ENCODE measurements around the gene SENP5. TPM values are rescaled to one million over a fixed set of nuclear protein-coding genes. Genes with fewer than 3 reads are reported as not detected.

SENP5 gene
- total and polyA plus RNA-seq, 2 of the 8 experiments (the other 6 are each of a cell fraction or from before 2014, with no cell fraction given) = 6.7 to 27.3 TPM

GRCh38 chr3:196902296-196902695 lies 34.6 kb downstream of the SENP5 start:
- Histone ChIP-seq H3K14ac (ENCODE audit: insufficient read length) (no peak overlapping the region), H3K23me2 (ENCODE audit: low read depth, low read length) (no peaks in the 10 kb centered on the region), H2BK5ac (ENCODE audit: low read depth, low read length) (no peak overlapping the region), H3K4me2 (ENCODE audit: insufficient read depth in 1 of 2, low read depth in 2 of 2, low read length in 2 of 2) (no peak overlapping the region), H2BK20ac (ENCODE audit: low read length) (no peak overlapping the region), H2AFZ (ENCODE audit: low read length) (no peak overlapping the region), H3K4ac (replicated peaks; ENCODE audit: insufficient read length, low read depth, low read length) (no peak overlapping the region), H3K23ac (ENCODE audit: insufficient read length) (no peak overlapping the region), H3K18ac (ENCODE audit: extremely low read depth, low read length) (no peak overlapping the region), H4K20me1 (replicated peaks in 1 of 2; ENCODE audit: control insufficient read depth in 1 of 2, insufficient read depth in 2 of 2, low read length in 2 of 2) (no peaks in the 10 kb centered on the region), H4K91ac (replicated peaks; ENCODE audit: insufficient read length, low read length) (no peak overlapping the region), H4K8ac (ENCODE audit: extremely low read depth, insufficient read depth, low read length) (no peak overlapping the region), H3K9me3 (ENCODE audit: insufficient read depth in 2 of 2, low read depth in 1 of 2, low read length in 1 of 2) (no peaks in the 10 kb centered on the region), H3K27me3 (replicated peaks in 1 of 4; ENCODE audit: control insufficient read depth in 3 of 4, extremely low read depth in 1 of 4, insufficient read depth in 3 of 4, low read length in 3 of 4) (no peaks in the 10 kb centered on the region), H3K4me1 (replicated peaks in 1 of 4; ENCODE audit: control insufficient read depth in 3 of 4, insufficient read depth in 4 of 4, low read length in 3 of 4) (no peaks in the 10 kb centered on the region), H3K79me2 (ENCODE audit: control insufficient read depth in 1 of 2, insufficient read depth in 2 of 2, low read length in 2 of 2) (peaks cover 0 to 2% of the 10 kb centered on the region in 2 experiments; a peak in 1 of 4 replicates), H4K5ac (ENCODE audit: insufficient read length, low read depth, low read length) (no peak overlapping the region), H2BK120ac (replicated peaks; ENCODE audit: low read depth, low read length) (no peak overlapping the region), H3K4me3 (ENCODE audit: extremely low read depth in 1 of 4, insufficient read depth in 2 of 4, low read depth in 3 of 4, low read length in 4 of 4) (no peak overlapping the region), H3K27ac (ENCODE audit: low read depth, low read length) (no peak overlapping the region), H3K9ac (replicated peaks in 1 of 4; ENCODE audit: extremely low read depth in 1 of 4, low read depth in 3 of 4, low read length in 3 of 4) (no peak overlapping the region), H3K79me1 (ENCODE audit: low read depth, low read length) (no peaks in the 10 kb centered on the region), H3K56ac (replicated peaks; ENCODE audit: insufficient read length, low read depth, low read length) (no peak overlapping the region), H2BK15ac (ENCODE audit: low read length) (no peak overlapping the region), H2BK12ac (ENCODE audit: low read depth, low read length) (no peak overlapping the region), H3K36me3 (ENCODE audit: control insufficient read depth in 2 of 4, insufficient read depth in 4 of 4, low read length in 3 of 4) (peaks cover 7 to 31% (median 23%) of the 10 kb centered on the region in 4 experiments; a peak in 7 of 8 replicates), H2AK5ac (ENCODE audit: low read depth, low read length) (no peak overlapping the region)
- ChIA-PET CTCF (ENCODE audit: partially characterized antibody) (interaction anchor here (1.2 to 1.4 kb wide), 3 partner anchors 13 to 77 kb away, joined by 3 to 4 read pairs (median 3); no protein-coding TSS in a partner anchor), POLR2A (ENCODE audit: partially characterized antibody) (no interaction called here)
- 88% methylated on average over 1 of the region's 1 CpG; no CpG with 5 or more reads in 1 of the 2 experiments for WGBS, 2 experiments (ENCODE audit: extremely low coverage in 1 of 2, insufficient coverage in 1 of 2, insufficient read length in 1 of 2, insufficient replicate concordance in 2 of 2, low coverage in 1 of 2, low lambda C conversion rate in 2 of 2, missing lambda C conversion rate in 1 of 2)
- FAIRE-seq = no peak
- DNase-seq (ENCODE audit: low read depth in 1 of 2, low spot score in 2 of 2) = no peak
- no peak for TF ChIP-seq POU5F1 (IDR thresholded peaks at IDR 0.05; ENCODE audit: low read depth, low read length)
- no peak for TF ChIP-seq RNF2 (IDR thresholded peaks at IDR 0.05; ENCODE audit: borderline replicate concordance, low read depth, low read length, missing control alignments, poor library complexity, severe bottlenecking)
- TF ChIP-seq JUN (IDR thresholded peaks at IDR 0.05; ENCODE audit: low read depth, low read length) = no peak
- TF ChIP-seq SIX5 (IDR thresholded peaks at IDR 0.05; ENCODE audit: low read depth, low read length) = no peak
- TF ChIP-seq CEBPB (IDR thresholded peaks at IDR 0.05; ENCODE audit: low read depth, low read length) = no peak
- no peak for TF ChIP-seq USF2 (IDR thresholded peaks at IDR 0.05; ENCODE audit: low read length)
- TF ChIP-seq MAFK (IDR thresholded peaks at IDR 0.05; ENCODE audit: low read depth, low read length) = no peak
